Activated T-cell treated with anti-CD3 and anti-CD28 coated beads, Interleukin-2, amount 50 U/mL, for 72 hours (primary cell): Measurements from ENCODE around the gene NFYC. TPM values are rescaled to one million over a fixed set of nuclear protein-coding genes. Genes with fewer than 3 reads are reported as not detected.

Experiments used
- ATAC-seq, 2 donors: fragments of 150-1000 bp; cut with Tn5 transposase; replicated peaks in 1 of 2; 2 replicates each; pipeline ENCODE4 v1.10.0; 2021; ENCODE audit warnings: moderate library complexity in 2 of 2, mild to moderate bottlenecking in 1 of 2
- DNase-seq, 2 donors: peaks; one replicate each; pipeline ENCODE4 v3.0.0; 2021 to 2022; ENCODE audit warnings: mixed read lengths in 1 of 2
- H3K27ac Mint-ChIP-seq: one replicate; pipeline ENCODE4 v1.8.0; 2022; ENCODE audit warnings: mild to moderate bottlenecking, moderate library complexity, mixed read lengths
- H3K27me3 Mint-ChIP-seq: one replicate; pipeline ENCODE4 v1.8.0; 2022; ENCODE audit warnings: low read depth, mixed read lengths
- H3K36me3 Mint-ChIP-seq, 2 donors: one replicate each; pipeline ENCODE4 v1.8.0; 2022; ENCODE audit warnings: mixed read lengths in 2 of 2, mild to moderate bottlenecking in 1 of 2; ENCODE audit not compliant: insufficient read depth in 2 of 2
- H3K4me1 Mint-ChIP-seq: one replicate; pipeline ENCODE4 v1.8.0; 2022; ENCODE audit warnings: low read depth, mixed read lengths
- H3K4me3 Mint-ChIP-seq, 2 donors: one replicate each; pipeline ENCODE4 v1.8.0; 2022; ENCODE audit warnings: mild to moderate bottlenecking in 2 of 2, mixed read lengths in 2 of 2, moderate library complexity in 2 of 2
- H3K9me3 Mint-ChIP-seq, 2 donors: one replicate each; pipeline ENCODE4 v1.8.0; 2022; ENCODE audit warnings: mixed read lengths in 2 of 2
- total RNA-seq, 2 donors: library from RNA; stranded (reverse); gene quantifications; one replicate each; pipeline ENCODE4 v1.2.3, GENCODE V29; 2022

Gene NFYC
- total RNA-seq, 2 donors from 2014 or later: 64.0 to 74.3 TPM

GRCh38 chr1:40780678-40781607 is 89.4 kb downstream of the NFYC start:
- H3K9me3 Mint-ChIP-seq: no peaks in the 10 kb centered on the region
- peaks cover 5% of the 10 kb centered on the region for H3K4me1 Mint-ChIP-seq
- H3K27ac Mint-ChIP-seq: no peak overlapping the region
- H3K4me3 Mint-ChIP-seq: no peak overlapping the region
- no peak for DNase-seq
- peaks cover 7 to 12% of the 10 kb centered on the region in 2 donors for H3K36me3 Mint-ChIP-seq
- peaks cover 36% of the 10 kb centered on the region for H3K27me3 Mint-ChIP-seq
- no peak for ATAC-seq

DNA sequence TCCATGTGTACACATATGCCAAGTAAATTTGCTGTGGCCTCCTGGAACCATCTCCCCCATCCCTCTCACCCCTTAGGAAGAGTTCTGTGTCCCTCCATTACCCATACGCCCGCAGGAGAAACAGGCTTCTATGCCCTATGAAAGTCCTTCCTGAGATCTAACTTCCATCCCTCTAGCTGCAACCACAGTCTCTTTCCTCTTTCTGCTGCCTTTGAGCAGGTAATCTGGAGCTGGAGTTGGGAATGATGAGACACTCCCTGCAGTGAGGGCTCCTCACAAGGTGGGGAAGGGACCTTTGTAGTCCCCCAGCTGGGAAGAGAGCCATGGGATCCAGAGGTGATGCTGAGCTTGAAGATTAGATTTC is 90.1 kb downstream of the NFYC start:
- Mint-ChIP-seq H3K4me1 (peaks cover 5% of the 10 kb centered on the region), H3K9me3 (no peaks in the 10 kb centered on the region), H3K27ac (no peak overlapping the region), H3K36me3 (peaks cover 5 to 10% of the 10 kb centered on the region in 2 donors), H3K27me3 (peaks cover 36% of the 10 kb centered on the region), H3K4me3 (no peak overlapping the region)
- DNase-seq (no peak), ATAC-seq (no peak)

DNA sequence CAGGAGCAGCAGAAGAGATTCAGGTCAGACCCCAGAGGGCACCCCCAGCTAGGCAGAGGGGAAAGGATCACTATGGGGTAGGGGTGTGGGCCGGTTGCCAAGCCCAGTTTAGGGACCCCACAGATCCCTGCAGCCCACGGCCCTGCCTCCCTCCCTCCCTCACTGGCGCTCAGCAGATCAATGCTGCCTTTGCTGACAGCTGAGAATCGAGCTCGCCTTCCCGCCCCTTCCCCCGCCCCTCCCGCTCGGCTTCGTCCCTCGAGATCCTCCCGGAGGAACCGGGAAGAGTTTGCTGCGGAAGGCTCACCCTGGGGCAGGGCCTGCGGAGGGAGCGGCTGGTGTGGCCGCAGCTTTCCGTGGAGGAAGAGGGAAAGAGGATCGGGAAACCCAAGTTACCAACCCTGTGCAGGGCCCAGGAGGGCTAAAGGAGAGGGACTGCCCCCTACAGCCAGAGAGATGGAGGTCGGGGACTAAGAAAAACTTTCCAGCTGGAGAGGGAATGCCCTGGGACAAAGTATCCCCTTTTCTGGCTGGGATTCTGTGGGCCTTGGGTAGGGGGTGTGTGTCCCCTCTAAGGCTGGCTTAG is 91.0 kb downstream of the NFYC start:
- Mint-ChIP-seq H3K4me1 (peaks cover 5% of the 10 kb centered on the region), H3K36me3 (peaks cover 1 to 2% of the 10 kb centered on the region in 2 donors), H3K27ac (no peak overlapping the region), H3K9me3 (no peaks in the 10 kb centered on the region), H3K27me3 (peaks cover 36% of the 10 kb centered on the region), H3K4me3 (peak overlapping the region in 1 of 2 donors; percentile 69)
- no peak for DNase-seq
- ATAC-seq: no peak

DNA sequence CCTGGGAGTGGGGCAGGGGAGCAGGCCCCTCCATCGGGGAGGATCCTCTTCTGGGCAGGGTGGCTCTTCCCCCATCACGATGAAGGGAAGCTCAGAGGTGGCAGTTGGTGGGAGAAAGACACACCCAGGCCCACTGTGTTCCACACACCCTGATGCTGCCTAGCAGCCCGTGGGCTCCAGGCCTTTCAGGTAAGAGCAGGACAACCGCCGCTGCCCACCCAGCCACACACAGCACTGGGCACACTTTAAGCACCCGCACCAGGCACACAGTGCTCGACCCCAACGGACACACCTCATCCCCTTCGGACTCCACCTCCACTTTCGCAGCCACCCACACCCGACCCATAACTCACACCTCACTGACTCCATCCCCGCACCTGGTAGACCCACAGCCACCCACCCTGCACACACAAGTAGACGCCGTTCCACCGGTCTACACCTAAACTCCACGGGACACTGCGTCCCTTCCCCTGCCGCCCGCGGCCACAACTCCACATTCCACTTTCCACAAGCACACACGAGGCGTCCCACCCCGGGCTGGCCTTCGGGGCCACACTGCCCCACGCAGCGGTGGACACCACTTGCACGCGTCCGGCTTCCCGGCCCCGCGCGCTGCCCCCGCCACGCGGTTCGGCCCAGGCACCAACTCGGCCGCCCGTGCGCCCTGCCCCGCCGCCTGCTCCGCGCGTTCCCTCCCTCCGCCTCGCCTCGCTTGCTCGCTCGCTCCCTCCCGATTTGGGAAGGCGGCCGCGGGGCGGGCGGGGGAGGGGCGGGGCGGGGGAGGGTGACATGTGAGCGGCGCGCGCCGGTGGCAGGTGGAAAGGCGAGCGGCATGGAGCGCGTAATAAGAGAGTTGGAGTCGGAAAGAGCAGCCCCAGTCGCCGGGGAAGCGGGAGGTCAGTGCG is 91.7 kb downstream of the NFYC start, which contains the start of gene KCNQ4:
Gene KCNQ4 (plus strand): TSS at position 787 of the 905 bp plus-strand sequence. CDS start 307 bp downstream, outside the sequence.
- ATAC-seq: peak; percentile 44
- H3K27me3 Mint-ChIP-seq: peaks cover 36% of the 10 kb centered on the region

DNA sequence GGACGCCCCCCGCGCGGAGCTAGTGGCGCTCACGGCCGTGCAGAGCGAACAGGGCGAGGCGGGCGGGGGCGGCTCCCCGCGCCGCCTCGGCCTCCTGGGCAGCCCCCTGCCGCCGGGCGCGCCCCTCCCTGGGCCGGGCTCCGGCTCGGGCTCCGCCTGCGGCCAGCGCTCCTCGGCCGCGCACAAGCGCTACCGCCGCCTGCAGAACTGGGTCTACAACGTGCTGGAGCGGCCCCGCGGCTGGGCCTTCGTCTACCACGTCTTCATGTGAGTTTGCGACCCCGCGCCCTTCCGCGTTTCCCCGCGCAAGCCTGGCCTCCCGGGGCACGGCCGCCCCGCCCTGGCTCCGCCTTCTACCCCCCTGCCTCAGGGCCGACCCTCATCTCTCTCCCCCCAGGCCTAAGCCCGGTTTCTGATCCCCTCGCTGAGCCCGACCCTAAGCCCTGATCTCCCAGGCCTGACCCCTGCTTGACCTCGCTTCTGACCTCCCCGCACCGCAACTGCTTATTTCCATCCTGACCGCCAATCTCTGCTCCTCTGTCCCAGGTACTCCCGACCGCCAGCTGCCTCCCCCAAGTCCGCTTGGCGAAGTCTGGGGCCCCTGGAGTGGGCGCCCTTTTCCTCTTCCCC is 92.8 kb downstream of the NFYC start:
- H3K4me1 Mint-ChIP-seq: peaks cover 5% of the 10 kb centered on the region
- H3K4me3 Mint-ChIP-seq: peak overlapping the region; percentile 70 to 79
- H3K36me3 Mint-ChIP-seq: no peaks in the 10 kb centered on the region
- no peaks in the 10 kb centered on the region for H3K9me3 Mint-ChIP-seq
- peaks cover 36% of the 10 kb centered on the region for H3K27me3 Mint-ChIP-seq
- H3K27ac Mint-ChIP-seq: no peak overlapping the region
- DNase-seq (no peak), ATAC-seq (peak; percentile 28 to 36)

More for the DNA sequence above, 91.7 kb downstream of the NFYC start, which contains the start of gene KCNQ4:
- peak within 1 kb of the TSS; percentile 70 to 79 for H3K4me3 Mint-ChIP-seq
- H3K36me3 Mint-ChIP-seq: peaks cover 0 to 2% of the 10 kb centered on the region in 2 donors
- H3K27ac Mint-ChIP-seq: no peak within 1 kb of the TSS
- DNase-seq: no peak
- no peaks in the 10 kb centered on the region for H3K9me3 Mint-ChIP-seq
- peaks cover 5% of the 10 kb centered on the region for H3K4me1 Mint-ChIP-seq

DNA sequence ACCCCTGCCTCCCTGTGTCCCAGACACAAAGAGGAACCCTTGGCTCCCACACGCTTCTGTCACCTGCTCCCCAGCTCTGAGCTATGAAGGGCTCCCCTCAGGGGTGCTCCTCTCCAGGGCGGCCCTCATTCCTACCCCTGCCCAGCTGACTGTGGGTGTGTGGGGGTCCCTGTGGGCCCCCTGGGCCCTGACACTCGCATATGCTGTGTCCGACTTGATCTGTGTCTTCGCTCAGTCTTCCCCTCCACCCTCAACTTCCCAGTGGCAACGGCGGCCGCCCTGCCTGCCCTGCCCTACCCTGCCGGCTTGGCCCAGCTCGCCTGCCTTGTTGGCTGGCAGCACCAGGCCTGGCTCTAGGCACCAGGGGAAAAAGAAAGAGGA is 93.3 kb downstream of the NFYC start:
- no peak overlapping the region for H3K27ac Mint-ChIP-seq

DNA sequence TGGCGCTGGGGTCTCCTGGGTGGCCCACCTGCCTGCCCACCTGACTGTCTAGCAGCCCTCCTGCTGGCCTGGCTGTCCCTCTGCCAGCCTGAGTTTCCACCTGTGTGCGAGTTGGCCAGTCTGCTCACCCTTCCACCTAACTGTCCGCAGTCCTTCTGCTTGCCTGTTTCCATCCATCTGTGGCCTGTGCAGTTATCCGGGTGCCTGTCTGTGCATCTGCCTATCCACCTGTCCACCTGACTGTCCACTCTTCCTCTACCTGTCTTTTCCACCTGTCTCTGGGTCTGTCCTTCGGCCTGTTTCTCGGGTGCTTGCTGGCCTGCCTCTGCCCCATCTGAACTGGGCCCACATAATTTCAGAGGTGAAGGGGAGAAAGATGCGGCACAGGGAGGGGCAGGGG is 93.9 kb downstream of the NFYC start:
- DNase-seq: no peak
- no peak for ATAC-seq
- Mint-ChIP-seq H3K27ac (no peak overlapping the region), H3K27me3 (peaks cover 36% of the 10 kb centered on the region), H3K4me1 (peaks cover 5% of the 10 kb centered on the region), H3K36me3 (no peaks in the 10 kb centered on the region), H3K9me3 (no peaks in the 10 kb centered on the region), H3K4me3 (peak overlapping the region in 1 of 2 donors; percentile 22)

More for the DNA sequence above, 93.3 kb downstream of the NFYC start:
- no peak for ATAC-seq
- H3K4me1 Mint-ChIP-seq: peaks cover 5% of the 10 kb centered on the region
- no peaks in the 10 kb centered on the region for H3K9me3 Mint-ChIP-seq
- peak overlapping the region; percentile 70 to 79 for H3K4me3 Mint-ChIP-seq
- H3K36me3 Mint-ChIP-seq: no peaks in the 10 kb centered on the region
- DNase-seq: no peak
- peaks cover 36% of the 10 kb centered on the region for H3K27me3 Mint-ChIP-seq

DNA sequence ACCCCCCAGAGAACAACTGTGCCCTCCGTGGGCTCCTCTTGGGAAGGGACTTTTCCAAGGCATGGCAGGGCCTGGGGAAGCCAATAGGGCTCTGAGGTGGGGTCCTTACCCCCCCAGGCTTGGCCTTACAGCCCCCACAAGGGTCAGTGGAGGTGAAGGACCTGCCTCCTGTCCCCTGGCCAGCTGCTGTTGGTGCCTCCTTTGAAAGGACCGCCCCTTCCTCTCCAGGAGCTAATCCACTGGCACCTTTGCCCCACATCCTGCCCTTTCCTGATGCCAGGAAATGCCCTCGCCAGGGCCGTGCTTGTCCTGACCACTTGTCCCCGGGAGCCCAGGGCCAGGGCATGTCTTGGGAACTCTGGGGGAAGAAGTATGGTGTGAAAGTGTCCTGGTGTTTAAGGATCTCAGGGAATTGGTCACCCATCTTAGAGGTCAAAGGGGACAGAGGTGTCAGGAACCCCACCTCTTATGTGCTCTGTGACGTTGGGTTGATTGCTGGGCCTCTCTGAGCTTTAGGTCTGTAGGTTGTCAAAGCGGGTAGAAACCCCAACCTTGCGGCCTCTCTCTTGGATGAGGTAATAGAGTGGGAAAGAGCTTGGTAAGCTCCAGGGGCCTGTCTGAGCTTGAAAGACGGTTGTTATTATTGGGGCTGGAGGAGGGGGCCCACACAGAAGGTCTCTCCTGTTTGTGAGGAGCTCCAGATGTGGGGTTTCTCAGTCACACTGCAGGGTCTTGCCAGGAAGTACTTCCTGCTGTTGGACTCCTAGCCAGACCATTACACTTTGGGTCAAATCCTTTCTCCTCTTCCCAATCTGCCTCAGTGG is 94.9 kb downstream of the NFYC start:
- DNase-seq (no peak), ATAC-seq (no peak)
- Mint-ChIP-seq H3K4me3 (no peak overlapping the region), H3K27me3 (peaks cover 36% of the 10 kb centered on the region), H3K27ac (no peak overlapping the region), H3K9me3 (no peaks in the 10 kb centered on the region), H3K4me1 (peaks cover 5% of the 10 kb centered on the region), H3K36me3 (no peaks in the 10 kb centered on the region)

GRCh38 chr1:40786995-40787705 is 95.6 kb downstream of the NFYC start:
- peaks cover 5% of the 10 kb centered on the region for H3K4me1 Mint-ChIP-seq
- no peaks in the 10 kb centered on the region for H3K36me3 Mint-ChIP-seq
- DNase-seq: no peak
- H3K27ac Mint-ChIP-seq: no peak overlapping the region
- H3K27me3 Mint-ChIP-seq: peaks cover 29% of the 10 kb centered on the region
- H3K4me3 Mint-ChIP-seq: no peak overlapping the region
- H3K9me3 Mint-ChIP-seq: no peaks in the 10 kb centered on the region
- no peak for ATAC-seq

DNA sequence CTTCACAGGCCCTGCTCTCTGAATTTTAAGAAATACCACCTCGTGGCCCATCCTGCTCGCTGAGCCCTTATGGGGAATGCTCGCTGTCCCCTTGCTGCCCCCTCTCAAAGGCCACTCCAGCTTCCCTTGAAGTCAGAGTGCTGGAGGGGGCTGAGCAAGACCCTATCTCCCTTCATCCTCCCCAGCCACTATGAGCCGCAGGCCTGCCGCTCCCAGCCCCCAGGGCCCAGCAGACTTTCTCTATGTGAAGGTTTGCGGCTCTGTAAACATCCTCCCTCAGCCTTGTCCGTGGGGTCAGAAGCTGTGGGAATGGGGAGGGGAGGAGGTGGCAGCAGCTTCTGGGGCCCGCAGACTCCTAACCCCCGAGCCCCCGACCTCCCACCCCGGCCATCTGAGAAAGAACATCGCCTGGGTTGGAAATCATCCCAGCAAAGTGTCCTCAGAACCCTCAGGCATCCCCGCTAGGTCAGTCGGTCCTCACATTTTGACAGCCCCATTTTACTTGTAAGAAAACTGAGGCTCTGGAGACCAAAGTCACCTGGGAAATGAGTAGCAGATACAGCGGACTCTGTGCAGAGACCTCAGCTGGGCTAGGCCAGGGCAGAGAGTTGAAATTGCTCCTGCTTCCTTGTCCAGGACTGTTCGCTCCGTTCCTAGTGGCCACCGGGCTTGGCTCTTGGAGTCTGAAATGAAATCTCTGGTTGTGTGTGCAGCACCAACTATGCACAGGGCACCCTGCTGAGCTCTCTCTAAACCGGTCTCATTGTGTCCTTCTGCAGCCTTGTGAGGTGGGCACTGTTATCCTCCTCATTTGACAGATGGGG is 96.4 kb downstream of the NFYC start:
- DNase-seq: no peak
- H3K27ac Mint-ChIP-seq: no peak overlapping the region

More for the DNA sequence above, 96.4 kb downstream of the NFYC start:
- Mint-ChIP-seq H3K4me3 (no peak overlapping the region), H3K9me3 (no peaks in the 10 kb centered on the region), H3K4me1 (peaks cover 4% of the 10 kb centered on the region), H3K27me3 (peaks cover 23% of the 10 kb centered on the region), H3K36me3 (no peaks in the 10 kb centered on the region)
- no peak for ATAC-seq
